GM21447 (cell line): ENCODE data around the gene PTPRR.

Experiments
- ATAC-seq: cut with Tn5 transposase; IDR thresholded peaks from one replicate; pipeline ENCODE4 v1.9.1; 2021; ENCODE audit not compliant: unreplicated experiment

The PTPRR gene

DNA sequence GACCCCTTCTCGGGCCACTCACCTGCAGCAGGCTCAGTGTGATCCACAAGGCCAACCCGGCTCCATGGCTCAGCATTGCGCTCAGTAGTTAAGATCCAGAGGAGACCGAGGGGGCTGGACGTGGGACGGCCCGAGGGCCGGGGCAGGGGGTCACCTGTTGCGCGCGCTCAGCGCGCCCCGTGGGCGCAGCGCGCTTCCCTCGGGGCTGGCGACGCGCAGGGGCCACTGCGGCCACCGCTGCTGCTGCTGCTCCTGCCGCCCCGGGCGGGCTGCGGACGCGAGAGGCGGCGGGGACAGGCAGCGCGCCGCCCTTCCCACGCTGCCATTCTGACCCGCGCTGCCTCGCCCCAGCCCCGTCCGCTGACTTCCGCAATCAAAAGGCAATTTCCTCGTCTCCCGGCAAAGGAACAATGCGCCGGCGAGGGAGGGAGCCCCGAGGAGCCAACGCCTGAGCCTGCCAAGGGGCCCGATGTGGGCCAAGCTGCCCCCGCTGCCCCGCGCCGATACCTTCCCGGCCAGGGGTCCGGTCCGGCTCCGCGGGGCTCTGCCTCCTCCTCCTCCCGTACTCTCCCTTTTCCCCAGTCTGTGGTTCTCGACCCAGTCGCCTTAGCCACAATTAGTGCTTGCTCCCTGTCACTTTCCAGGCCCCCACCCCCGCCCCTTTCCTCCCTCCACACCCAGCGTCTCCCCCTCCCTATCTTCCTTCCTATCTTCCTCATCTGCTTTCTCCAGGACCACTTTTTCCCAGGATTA lies 310.6 kb downstream of the PTPRR start:
- no peak for ATAC-seq

DNA sequence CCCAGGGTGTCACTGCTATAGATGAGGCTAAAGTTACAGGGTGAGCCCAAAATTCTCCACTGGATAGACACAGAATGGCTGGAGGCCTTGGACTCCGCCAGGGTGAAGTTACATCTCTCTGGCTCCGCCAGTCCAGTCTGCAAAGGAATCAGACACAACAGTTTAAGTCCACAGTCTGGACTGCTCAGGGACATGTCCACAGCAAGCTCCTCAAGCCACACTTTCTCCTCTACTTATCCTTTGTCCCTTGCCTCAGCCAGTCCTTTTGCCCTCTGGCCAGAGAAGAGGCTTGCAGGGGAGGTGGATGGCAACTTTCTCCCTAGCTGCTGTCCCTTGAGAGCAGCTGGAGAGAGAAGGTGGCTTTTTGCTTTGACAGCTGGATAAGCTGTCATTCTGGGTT lies 311.3 kb downstream of the PTPRR start:
- no peak for ATAC-seq

DNA sequence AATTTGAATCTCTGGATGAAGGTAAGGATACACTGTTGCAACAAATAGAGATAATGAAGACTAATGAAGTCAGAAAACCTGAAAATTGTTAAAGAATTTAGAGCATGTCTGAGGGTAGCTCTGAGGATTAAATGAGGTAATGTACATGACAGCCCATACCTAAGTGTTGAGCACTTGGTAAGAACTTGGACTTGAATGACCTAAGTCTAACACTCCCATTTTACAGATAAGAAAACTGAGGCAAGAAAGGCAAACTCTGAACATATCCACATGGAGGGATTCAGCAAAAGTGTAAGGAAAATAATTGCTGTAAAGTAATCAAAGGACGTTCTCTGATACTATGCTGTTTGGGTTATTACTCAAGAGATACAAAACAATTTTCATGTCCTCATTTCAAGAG lies 312.4 kb downstream of the PTPRR start:
- no peak for ATAC-seq

DNA sequence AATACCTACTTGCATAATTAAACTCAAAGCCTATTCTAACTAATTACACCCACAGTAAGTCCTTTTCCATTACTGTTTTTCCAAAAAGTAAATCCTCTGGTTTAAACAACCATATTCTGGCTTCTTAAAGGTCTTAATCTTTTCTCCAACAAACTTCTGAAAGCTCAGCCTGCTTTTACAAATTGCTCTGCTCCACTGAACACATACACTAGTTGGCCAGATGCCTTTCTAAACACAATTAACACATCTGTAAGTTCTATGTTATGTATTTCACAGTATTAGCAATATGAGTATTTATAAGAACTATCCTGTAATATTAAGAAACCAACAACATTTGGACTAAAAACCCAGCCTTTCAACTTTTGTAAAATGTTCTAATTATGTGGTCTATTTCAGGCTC lies 313.4 kb downstream of the PTPRR start:
- ATAC-seq = no peak

DNA sequence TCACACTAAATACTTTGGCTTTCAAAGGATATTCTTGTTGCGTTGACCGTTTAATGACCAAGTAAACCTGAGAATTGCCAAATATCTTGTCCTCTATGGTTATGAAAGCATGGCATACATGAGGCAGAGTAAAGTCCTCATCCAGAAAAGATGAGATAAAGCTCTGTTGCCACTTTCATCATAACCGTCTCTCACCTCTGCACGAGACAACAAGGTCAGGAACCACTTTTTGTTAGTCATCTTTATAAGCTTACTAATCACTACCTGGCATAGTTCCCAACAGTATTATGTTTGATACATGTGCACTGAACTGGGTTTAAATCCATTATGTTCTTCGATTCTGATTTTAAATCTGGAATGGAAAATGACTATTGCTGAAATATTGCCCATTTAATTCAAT lies 314.6 kb downstream of the PTPRR start:
- no peak for ATAC-seq

DNA sequence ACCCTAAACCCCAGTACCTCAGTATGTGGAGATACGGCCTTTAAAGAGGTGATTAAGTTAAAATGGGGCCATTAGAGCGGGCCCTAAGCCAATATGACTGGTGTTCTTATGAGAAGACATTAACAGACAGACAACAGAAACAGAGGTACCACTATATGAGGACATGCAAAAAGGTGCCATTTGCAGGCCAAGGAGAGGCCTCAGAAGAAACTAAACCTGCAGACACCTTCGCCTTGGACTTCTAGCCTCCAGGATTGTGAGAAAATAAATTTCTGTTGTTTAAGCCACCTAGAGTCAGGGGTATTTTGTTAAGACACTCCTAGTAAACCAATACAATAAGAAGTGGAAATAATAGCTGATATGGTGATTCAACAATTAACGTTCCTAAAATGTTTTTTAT lies 315.9 kb downstream of the PTPRR start:
- no peak for ATAC-seq

DNA sequence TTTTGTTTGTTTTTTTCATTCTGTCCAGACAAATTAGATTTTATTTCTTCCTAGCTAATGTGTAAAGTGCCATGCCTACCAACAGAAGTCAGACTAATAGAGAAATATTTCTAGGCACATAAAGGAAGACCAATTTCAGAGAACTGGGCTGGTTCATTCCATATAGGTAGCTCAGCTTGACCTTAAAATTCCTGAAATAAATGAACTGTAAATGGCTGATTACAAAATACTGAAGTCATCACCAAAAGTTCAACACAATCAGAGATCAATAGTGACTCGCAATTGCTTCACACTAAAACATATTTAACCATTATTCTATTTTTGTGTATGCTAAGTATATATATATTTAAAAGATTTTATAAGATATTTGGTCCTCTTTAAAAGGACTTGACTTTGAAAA lies 317.5 kb downstream of the PTPRR start:
- no peak for ATAC-seq

DNA sequence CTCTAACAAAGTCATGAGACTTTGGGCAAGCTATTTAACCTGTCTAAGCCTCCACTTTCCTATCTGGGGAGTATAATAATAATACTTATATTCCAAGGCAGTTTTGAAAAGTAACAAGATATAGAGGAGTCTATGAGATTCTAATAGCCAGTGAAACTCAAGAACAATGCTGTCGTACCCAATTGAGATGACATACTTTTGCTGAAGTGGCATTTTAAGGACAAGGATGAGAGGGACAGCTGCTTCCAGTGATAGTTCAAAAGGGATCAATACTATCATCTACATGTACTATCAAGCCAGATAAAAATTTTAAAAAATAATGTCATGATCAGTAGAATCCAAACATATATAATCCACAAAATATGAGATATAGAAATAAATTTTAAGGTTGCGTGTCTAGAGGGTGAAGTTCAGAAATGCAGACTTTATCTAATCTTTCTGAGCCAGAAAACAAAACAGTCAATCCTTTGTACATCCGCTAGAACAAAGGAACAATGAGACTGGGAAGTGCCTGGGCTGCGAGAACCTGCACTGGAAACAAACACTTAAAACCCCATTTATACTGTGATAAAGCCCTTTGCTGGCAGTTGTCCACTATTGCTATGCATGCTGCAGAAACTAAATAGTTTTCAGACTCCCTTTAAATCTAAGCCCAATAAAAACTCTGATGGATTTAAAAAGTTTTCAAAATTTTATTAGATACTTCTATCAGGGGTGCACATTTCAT lies 321.9 kb downstream of the PTPRR start:
- ATAC-seq = no peak

DNA sequence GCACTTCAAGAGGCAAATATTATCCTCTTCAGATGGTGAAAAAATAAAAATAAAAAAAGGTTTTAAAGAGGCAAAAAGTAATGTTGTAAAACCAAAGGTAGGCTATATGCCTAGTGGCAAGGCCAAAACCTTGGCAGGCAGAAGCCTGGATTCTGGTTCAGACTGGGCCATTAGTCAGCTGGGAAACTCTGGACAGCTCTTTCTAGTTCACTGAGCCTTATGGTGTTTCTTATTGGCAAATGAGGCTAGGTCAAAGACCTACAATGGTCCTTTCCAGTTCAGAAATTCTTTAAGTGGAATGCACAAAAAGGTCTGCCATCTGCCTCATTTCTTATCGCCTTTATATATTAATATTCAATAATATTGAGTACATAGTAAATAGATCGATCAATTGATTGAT lies 327.9 kb downstream of the PTPRR start:
- no peak for ATAC-seq

DNA sequence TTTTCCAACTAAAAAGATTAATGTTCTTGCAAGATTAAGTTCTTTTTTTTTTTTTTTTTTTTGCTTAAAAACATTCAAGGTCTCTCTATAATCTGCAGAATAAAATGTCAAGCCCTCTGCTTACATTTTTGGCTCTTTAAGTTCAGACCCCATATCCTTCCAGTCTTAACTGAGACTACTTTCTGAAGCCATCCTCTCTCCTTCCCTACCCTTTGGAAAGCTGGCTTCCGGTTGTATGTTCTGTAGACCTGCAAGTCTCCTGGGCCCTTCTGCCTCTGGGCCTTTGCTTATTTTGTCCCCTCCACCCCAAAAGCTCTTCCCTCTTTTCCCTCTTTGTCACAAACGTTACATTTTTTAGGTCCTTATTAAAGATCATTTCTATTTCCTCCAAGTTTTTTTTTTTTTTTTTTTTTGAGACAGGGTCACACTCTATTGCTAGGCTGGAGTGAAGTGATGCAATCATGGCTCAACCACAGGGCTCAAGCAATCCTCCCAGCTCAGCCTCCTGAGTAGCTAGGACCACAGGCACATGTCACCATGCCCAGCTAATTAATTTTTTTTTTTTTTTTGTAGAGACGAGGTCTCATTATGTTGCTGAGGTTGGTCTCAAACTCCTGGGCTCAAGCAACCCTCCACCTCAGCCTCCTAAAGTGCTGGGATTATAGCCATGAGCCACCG lies 329.9 kb downstream of the PTPRR start:
- no peak for ATAC-seq

DNA sequence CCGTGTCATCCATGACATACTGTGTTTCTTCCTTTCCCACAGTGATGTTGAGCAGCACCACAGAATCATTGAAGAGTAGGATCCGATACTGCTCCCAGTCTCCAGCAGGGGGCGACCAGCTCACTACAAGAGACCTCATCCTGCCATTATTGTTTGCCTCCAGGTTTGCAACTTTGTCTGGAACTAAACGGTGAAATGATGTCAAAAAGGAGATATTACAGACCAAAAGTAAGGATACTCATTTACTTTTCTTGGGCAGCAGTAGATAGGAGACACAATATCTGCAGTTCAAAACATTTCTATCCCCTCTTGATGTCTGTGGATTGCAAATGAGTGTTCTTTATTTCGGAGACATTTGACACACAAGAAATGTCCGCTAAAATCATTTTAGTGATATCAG lies 330.5 kb downstream of the PTPRR start:
- peak; percentile 97 for ATAC-seq
